NCI-H748 (cell line): ENCODE results near the gene TEX11.
"Not testable (repeated sequence)": the region's sequence is repeated elsewhere in the genome, so short reads cannot be mapped to it uniquely, and the experiment has no call there.

Source experiments
- DNase-seq: peaks from one replicate; lab custom pipeline; 2025; ENCODE audit not compliant: unreplicated experiment; lab: John Stamatoyannopoulos, UW

Gene TEX11

GRCh38 chrX:70605352-70605751 lies 303.2 kb downstream of the TEX11 start:
- no peak for DNase-seq

DNA sequence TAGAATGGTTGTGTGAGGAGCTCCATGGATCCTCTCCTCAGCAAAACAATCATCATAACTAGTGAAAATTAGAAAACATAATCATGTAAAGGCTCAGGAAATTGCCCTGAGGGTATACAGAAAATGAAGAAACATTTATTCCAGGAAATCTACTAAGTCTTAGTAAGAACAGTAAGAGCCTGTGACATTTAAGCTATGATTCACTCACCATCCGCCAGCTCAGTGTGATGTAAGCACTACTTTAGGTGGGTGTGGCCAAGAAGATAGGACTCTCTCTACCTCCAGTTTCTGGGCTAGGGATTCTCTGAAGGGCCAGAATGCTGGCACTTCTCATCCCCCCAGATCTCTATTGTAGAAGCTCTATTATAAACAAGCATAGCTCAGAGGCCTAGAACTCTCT lies 316.4 kb downstream of the TEX11 start:
- no peak for DNase-seq

DNA sequence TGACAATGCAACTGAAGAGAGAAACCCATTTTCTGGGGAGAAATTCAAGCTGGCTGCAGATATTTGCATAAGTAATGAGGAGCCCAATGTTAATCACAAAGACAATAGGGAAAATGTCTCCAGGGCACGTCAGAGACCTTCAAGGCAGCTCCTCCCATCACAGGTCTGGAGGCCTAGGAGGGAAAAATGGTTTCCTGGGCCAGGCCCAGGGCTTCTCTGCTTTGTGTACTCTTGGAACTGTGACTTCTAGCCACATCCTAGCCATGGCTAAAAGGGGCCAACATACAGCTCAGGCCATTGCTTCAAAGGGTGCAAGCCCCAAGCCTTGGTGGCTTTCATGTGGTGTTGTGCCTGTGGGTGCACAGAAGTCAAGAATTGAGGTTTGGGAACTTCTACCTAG lies 321.4 kb downstream of the TEX11 start:
- not testable (repeated sequence) for DNase-seq

- no peak for DNase-seq
Measured at GRCh38 chrX:70577442-70577841, 331.1 kb downstream of the TEX11 start.

DNA sequence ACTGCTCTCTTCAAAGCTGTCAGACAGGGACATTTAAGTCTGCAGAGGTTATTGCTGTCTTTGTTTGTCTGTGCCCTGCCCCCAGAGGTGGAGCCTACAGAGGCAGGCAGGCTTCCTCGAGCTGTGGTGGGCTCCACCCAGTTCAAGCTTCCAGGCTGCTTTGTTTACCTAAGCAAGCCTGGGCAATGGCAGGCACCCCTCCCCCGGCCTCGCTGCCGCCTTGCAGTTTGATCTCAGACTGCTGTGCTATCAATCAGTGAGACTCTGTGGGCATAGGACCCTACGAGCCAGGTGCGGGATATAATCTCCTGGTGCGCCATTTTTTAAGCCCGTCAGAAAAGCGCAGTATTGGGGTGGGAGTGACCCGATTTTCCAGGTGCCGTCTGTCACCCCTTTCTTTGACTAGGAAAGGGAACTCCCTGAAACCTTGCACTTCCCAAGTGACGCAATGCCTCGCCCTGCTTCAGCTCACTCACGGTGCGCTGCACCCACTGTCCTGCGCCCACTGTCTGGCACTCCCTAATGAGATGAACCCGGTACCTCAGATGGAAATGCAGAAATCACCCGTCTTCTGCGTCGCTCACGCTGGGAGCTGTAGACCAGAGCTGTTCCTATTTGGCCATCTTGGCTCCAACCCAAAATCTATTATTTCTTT lies 338.5 kb downstream of the TEX11 start:
- peak; percentile 4 for DNase-seq

GRCh38 chrX:70554948-70555347 lies 353.6 kb downstream of the TEX11 start:
- DNase-seq: no peak

- DNase-seq: no peak
Measured at GRCh38 chrX:70554523-70554922, 354.0 kb downstream of the TEX11 start.

DNA sequence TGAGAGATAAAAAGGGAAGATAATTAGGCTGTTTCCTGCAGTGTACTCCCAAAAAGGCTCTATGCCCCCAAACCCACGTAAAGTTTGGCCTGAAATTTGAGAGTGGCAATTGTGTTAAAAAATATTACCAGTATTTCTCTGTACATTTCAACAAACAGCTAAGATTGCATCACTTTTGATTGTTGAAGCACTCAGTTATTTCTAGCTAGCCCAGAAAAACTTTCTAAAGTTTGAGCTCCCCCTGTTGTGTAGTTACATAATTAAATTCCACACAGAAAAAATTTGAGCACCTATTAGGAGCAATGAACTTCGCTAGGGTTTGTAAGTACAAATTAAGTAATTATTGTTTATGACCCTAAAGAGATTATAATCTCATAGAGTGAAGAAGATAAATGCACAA lies 354.4 kb downstream of the TEX11 start:
- DNase-seq: peak; percentile 8

DNA sequence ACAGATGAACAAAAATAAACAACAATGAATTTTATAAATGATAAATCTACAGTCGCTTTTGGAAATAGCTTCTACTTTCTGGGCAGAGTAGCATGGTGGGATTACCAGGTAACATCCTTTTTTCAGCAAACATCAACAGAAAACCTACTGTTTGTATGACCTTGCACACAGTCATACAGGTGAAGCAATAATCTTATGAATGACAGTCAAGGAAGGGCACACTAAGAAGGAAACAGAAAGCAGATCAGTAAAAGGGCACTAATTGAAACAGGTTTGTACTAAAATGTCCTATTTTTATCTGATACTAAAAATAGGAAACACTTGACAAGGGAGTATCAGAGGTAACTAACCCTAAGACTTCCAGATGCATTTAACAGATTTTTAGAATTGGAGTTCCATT lies 355.0 kb downstream of the TEX11 start:
- no peak for DNase-seq

GRCh38 chrX:70552130-70552704 lies 356.3 kb downstream of the TEX11 start:
- DNase-seq: no peak

DNA sequence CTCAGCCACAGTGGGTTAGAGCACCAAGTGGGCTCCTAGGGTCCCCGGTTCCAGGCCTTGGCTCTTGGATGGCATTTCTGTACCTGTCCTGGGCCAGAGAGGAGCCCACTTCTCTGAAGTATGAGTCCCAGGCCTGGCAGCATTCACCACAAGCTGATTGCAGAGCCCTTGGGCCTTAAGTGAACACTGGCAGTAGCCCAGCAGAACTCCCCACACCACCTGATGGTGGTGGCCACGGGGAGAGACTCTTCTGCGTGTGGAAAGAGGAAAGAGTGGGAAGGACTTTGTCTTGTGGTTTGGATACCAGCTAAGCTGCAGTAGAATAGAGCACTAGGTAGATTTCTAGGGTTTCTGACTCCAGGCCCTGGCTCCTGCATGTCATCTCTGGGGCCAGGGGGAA lies 359.1 kb downstream of the TEX11 start:
- no peak for DNase-seq

DNA sequence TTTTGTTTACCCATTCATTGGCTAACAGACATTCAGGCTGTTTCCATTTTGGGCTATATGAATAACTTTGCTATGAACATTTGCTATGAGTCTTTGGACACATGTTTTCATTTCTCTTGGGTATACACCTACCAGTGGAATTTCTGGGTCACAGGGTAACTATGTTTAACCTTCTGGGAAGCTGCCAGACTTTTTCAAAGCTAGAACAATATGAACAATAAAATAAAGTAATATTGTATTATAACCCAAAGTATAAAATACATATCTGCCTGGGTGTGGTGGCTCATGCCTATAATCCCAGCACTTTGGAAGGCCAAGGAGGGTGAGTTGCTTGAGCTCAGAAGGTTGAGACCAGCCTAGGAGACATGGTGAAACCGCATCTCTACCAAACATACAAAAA lies 373.3 kb downstream of the TEX11 start:
- DNase-seq: no peak

DNA sequence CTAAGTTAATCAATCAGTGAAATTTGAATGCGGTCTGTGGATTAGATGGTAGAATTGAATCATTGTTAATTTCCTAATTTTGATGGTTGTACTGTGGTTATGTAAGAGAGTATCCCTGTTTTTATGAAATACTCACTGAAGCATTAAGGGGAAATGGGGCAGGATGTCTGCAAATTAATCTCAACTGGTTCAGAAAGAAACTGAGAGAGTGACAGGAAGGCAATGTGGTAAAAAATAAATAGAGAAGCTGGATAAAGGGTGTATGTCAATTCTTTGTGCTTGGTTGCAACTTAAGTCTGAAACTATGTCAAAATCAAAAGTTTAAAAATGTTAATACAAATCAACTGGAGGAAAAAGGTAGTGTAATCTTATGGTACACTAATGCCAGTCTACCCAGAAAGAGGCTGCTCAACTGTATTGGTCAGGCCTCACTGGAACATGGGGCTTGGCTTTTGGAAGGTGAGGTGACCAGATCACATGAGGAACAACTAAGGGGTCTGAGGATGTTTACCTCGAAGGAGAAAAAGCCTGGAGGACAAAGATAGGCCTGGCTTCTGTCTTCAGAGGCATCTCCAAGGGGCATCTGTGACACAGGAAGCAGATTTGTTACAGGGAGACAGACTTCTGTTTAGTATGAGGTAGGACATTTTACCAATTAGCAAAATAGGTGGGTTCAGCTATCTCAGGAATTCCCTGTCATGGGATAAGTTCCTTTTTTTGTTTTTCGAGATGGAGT lies 380.7 kb downstream of the TEX11 start:
- DNase-seq: no peak

GRCh38 chrX:70527053-70527452 lies 381.5 kb downstream of the TEX11 start:
- DNase-seq: no peak

DNA sequence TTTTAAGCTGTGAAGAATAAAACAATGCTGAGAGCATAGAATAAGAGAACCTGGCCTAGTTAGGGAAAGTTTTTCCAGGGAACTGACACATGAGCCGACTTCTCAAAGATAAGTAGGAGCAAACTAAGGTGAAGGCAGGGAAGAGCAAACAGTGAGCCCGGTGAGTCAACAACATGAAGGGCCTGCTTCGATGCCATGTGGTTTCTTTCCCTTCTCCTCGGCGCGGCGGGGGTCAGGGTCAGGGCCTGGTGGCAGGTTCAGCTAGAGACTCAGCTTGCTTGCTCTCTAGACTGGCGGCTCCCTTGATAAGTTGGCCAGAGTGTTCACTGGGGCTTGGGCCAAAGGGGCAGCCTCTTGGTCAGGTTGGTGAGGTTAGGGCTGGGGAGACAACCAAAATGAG lies 382.8 kb downstream of the TEX11 start:
- no peak for DNase-seq

DNA sequence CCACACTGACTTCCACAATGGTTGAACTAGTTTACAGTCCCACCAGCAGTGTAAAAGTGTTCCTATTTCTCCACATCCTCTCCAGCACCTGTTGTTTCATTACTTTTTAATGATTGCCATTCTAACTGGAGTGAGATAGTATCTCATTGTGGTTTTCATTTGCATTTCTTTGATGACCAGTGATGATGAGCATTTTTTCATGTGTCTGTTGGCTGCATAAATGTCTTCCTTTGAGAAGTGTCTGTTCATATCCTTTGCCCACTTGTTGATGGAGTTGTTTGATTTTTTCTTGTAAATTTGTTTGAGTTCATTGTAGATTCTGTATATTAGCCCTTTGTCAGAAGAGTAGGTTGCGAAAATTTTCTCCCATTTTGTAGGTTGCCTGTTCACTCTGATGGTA lies 392.8 kb downstream of the TEX11 start:
- not testable (repeated sequence) for DNase-seq

DNA sequence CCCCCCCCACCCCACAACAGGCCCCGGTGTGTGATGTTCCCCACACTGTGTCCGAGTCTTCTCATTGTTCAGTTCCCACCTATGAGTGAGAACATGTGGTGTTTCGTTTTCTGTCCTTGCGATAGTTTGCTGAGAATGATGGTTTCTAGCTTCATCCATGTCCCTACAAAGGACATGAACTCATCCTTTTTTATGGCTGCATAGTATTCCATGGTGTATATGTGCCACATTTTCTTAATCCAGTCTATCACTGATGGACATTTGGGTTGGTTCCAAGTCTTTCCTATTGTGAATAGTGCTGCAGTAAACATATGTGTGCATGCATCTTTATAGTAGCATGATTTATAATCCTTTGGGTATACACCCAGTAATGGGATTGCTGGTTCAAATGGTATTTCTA lies 393.2 kb downstream of the TEX11 start:
- DNase-seq: not testable (repeated sequence)

GRCh38 chrX:70509078-70509477 lies 399.4 kb downstream of the TEX11 start:
- no peak for DNase-seq

DNA sequence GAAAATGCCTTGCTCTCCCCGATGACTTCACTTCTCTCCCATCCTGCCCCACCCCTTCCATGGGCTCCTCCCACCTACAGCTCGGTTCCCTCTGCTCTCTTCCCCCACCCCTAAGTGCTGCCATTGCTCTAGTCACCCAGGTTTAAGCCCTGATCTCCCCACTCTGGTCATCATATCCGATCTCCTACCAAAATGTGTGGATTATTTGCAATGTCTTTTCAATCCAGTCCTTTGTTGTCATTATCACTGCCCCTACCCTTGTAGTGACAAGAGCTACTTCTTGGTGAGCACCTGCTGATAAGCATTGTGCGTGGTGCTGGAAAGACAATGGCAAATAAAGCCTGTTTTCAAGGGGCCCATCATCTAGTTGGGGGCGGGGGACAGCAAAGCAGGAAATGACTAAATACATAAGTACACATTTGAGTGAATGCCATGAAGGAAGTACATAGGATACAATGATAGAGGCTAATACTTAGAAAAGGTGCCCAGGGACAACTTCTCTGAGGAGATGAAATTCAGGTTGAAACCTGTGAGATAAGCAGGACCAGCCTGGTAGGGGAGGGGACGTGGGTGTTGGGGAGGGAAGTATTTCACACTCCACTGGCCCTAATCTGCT lies 400.1 kb downstream of the TEX11 start:
- peak; percentile 91 for DNase-seq

DNA sequence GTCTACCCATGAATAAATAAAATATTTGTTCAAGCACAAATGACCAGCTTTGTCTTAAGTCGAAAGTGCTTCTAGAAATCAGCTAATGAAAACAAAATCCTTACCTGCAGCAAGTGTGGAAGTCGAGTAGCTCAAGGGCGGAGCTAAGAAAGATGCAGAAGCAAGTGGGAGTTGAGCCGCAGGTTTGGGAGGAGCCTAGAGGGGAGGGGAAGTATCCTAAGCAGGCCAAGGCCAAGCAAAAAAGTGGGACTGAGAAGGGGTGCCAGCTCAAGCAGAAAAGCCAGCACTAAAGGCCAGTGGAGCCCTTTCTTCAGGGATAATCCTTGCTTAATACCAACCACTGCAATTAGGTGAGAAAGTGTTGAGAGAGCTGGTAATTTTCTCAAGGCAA lies 403.1 kb downstream of the TEX11 start:
- no peak for DNase-seq

DNA sequence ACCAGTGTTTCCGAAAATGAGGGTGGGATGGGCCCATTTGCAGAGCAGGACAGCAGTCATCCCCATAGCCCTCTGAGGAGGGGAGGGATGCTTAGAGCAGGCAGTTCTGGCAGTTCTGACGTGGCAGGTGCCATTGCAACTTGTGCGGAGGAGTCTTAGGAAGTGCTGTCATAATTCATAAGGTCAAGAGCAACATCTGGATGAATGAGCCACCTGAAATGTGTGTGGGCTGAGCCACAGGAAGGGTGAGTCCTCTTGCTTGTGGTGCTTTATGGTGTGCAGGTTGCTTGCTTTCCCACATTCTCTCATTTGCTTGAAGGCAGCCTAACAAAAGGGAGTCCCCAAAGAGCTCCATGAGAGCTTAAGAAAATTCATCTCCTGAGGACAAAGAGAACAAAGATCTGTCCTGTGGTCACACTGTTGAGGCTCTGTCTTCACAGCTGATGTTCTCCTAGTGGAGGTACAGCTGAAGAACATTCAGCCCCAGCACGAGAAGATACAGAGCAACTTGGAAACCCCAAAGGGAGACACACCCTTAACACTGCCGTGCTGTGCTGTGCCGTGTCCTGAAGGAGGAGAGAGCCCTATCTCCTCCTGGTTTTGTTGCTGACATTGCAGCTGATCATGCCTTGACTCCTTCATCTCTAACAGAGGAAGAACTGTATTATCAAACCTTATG lies 403.6 kb downstream of the TEX11 start:
- no peak for DNase-seq
